IMR-90 (cell line): ENCODE data around the gene ATP4B. TPM values are rescaled to one million over a fixed set of nuclear protein-coding genes. Genes with fewer than 3 reads are reported as not detected.
A peak's percentile ranks its signal among the peaks of the same experiment; 100 is the strongest.

Experiments used
- ATAC-seq: fragments of 200-7000 bp; cut with Tn5 transposase; 2 replicates; pipeline ENCODE4 v1.9.1; 2020; ENCODE audit warnings: low read depth, mild to moderate bottlenecking, moderate library complexity
- BruUV-seq: library from RNA; stranded (reverse); fragments of 400-500 nt; replicated peaks from 2 replicates; lab custom pipeline; 2021; lab: Mats Ljungman, UMichigan
- CTCF ChIA-PET: fragments of 300-600 bp; formaldehyde crosslinking; extraction: SDS; loops from one replicate; lab custom pipeline; 2021; ENCODE audit warnings: antibody characterized with exemption; lab: Yijun Ruan, JAX
- POLR2A ChIA-PET: fragments of 300-600 bp; sonication (Branson Sonifier 250); formaldehyde crosslinking; loops from one replicate; lab custom pipeline; 2022; ENCODE audit warnings: antibody characterized with exemption; ENCODE audit not compliant: unreplicated experiment; lab: Charles Lee
- DNase-seq: peaks from one replicate; pipeline ENCODE4 v3.0.0; 2013
- H2AFZ ChIP-seq: replicated peaks from 2 replicates; pipeline ENCODE3; 2013; ENCODE audit warnings: low read length, mild to moderate bottlenecking; ENCODE audit not compliant: poor library complexity
- H2AK5ac ChIP-seq: 2 replicates; pipeline ENCODE4 v1.6.1; 2013; ENCODE audit warnings: low read depth, low read length, inconsistent platforms
- H2AK9ac ChIP-seq: replicated peaks from 2 replicates; pipeline ENCODE3; 2013; ENCODE audit warnings: mild to moderate bottlenecking, low read depth, low read length, moderate library complexity; ENCODE audit not compliant: poor library complexity
- H2BK120ac ChIP-seq: 2 replicates; pipeline ENCODE4 v1.6.1; 2013; ENCODE audit warnings: low read depth, low read length, inconsistent platforms
- H2BK15ac ChIP-seq: 3 replicates; pipeline ENCODE4 v1.6.1; 2013; ENCODE audit warnings: low read depth, low read length, inconsistent platforms
- H2BK20ac ChIP-seq: 2 replicates; pipeline ENCODE4 v1.6.1; 2013; ENCODE audit warnings: low read depth, mild to moderate bottlenecking, inconsistent platforms, low read length, moderate library complexity
- H2BK5ac ChIP-seq: 2 replicates; pipeline ENCODE4 v1.6.1; 2013; ENCODE audit warnings: mild to moderate bottlenecking, low read depth, low read length, inconsistent platforms; ENCODE audit not compliant: poor library complexity, severe bottlenecking
- H3K14ac ChIP-seq: replicated peaks from 2 replicates; pipeline ENCODE4 v1.6.1; 2013; ENCODE audit warnings: low read depth, low read length, inconsistent platforms
- H3K18ac ChIP-seq: 2 replicates; pipeline ENCODE4 v1.6.1; 2013; ENCODE audit warnings: low read depth, low read length, control low read depth
- H3K23ac ChIP-seq: 2 replicates; pipeline ENCODE4 v1.6.1; 2013; ENCODE audit warnings: low read depth, low read length, inconsistent platforms
- H3K27ac ChIP-seq: 2 replicates; pipeline ENCODE4 v1.5.1; 2013; ENCODE audit warnings: mild to moderate bottlenecking, control low read depth, low read length; ENCODE audit not compliant: insufficient read depth
- H3K27me3 ChIP-seq: 2 replicates; pipeline ENCODE4 v1.6.1; 2013; ENCODE audit warnings: low read length; ENCODE audit not compliant: control insufficient read depth, insufficient read depth
- H3K36me3 ChIP-seq: 2 replicates; pipeline ENCODE4 v1.6.1; 2013; ENCODE audit warnings: low read length, mixed read lengths; ENCODE audit not compliant: control insufficient read depth, insufficient read depth
- H3K4ac ChIP-seq: 2 replicates; pipeline ENCODE4 v1.6.1; 2013; ENCODE audit warnings: low read depth, low read length, inconsistent platforms
- H3K4me1 ChIP-seq: 2 replicates; pipeline ENCODE4 v1.6.1; 2013; ENCODE audit warnings: low read length, mixed read lengths; ENCODE audit not compliant: control insufficient read depth, insufficient read depth
- H3K4me2 ChIP-seq: 2 replicates; pipeline ENCODE4 v1.6.1; 2013; ENCODE audit warnings: low read depth, mild to moderate bottlenecking, control low read depth, low read length, moderate library complexity
- H3K4me3 ChIP-seq: 2 replicates; pipeline ENCODE4 v1.5.1; 2013; ENCODE audit warnings: low read depth, mild to moderate bottlenecking, control low read depth, low read length, moderate library complexity; ENCODE audit not compliant: insufficient read depth
- H3K56ac ChIP-seq: 2 replicates; pipeline ENCODE4 v1.6.1; 2013; ENCODE audit warnings: low read length, inconsistent platforms; ENCODE audit not compliant: insufficient read depth; ENCODE audit errors: extremely low read depth
- H3K79me1 ChIP-seq, 2 experiments: 2 replicates each; pipeline ENCODE4 v1.6.1; 2013; ENCODE audit warnings: low read length in 2 of 2, inconsistent platforms in 1 of 2, low read depth in 1 of 2
- H3K9ac ChIP-seq: 2 replicates; pipeline ENCODE4 v1.6.1; 2013; ENCODE audit warnings: low read depth, low read length, control low read depth
- H3K9me1 ChIP-seq: 2 replicates; pipeline ENCODE4 v1.6.1; 2013; ENCODE audit warnings: low read length, inconsistent platforms; ENCODE audit not compliant: insufficient read depth
- H3K9me3 ChIP-seq: 2 replicates; pipeline ENCODE4 v1.6.1; 2013; ENCODE audit warnings: low read length; ENCODE audit not compliant: control insufficient read depth, insufficient read depth
- H4K20me1 ChIP-seq: 2 replicates; pipeline ENCODE4 v1.6.1; 2013; ENCODE audit warnings: low read length, inconsistent platforms; ENCODE audit not compliant: insufficient read depth
- H4K5ac ChIP-seq: 2 replicates; pipeline ENCODE4 v1.6.1; 2013; ENCODE audit warnings: mild to moderate bottlenecking, low read depth, low read length, control low read depth
- H4K8ac ChIP-seq, 2 experiments: 2 replicates each; pipeline ENCODE4 v1.6.1; 2013; ENCODE audit warnings: low read depth in 2 of 2, low read length in 2 of 2, control low read depth in 1 of 2, inconsistent platforms in 1 of 2
- H4K91ac ChIP-seq: 2 replicates; pipeline ENCODE4 v1.6.1; 2013; ENCODE audit warnings: low read depth, low read length, inconsistent platforms; ENCODE audit not compliant: insufficient read depth
- MAFK ChIP-seq: IDR thresholded peaks from 2 replicates; pipeline ENCODE4 v1.6.1; 2012; ENCODE audit warnings: low read depth, low read length, improper control_type of control experiment
- MAZ ChIP-seq: IDR thresholded peaks from 2 replicates; pipeline ENCODE4 v1.6.1; 2012; ENCODE audit warnings: low read depth, mild to moderate bottlenecking, low read length, improper control_type of control experiment, moderate library complexity, borderline replicate concordance
- MXI1 ChIP-seq: IDR thresholded peaks from 2 replicates; pipeline ENCODE4 v1.6.1; 2012; ENCODE audit warnings: low read depth, mild to moderate bottlenecking, low read length, moderate library complexity, borderline replicate concordance
- RAD21 ChIP-seq: IDR thresholded peaks from 2 replicates; pipeline ENCODE4 v1.6.1; 2012; ENCODE audit warnings: low read length, improper control_type of control experiment
- RCOR1 ChIP-seq: IDR thresholded peaks from 2 replicates; pipeline ENCODE4 v1.6.1; 2012; ENCODE audit warnings: mild to moderate bottlenecking, low read length, improper control_type of control experiment; ENCODE audit not compliant: insufficient replicate concordance
- RFX5 ChIP-seq: IDR thresholded peaks from 2 replicates; pipeline ENCODE4 v1.8.0; 2012; ENCODE audit warnings: low read depth, mild to moderate bottlenecking, low read length, moderate library complexity
- USF2 ChIP-seq: fragments of 150-350 bp; IDR thresholded peaks from 2 replicates; pipeline ENCODE4 v1.6.1; 2017; ENCODE audit warnings: mild to moderate bottlenecking, antibody characterized with exemption, low read length, low read depth
- WGBS, 2 experiments: methylation state at CpG; one replicate each; pipeline versions ENCODE4 v1.1.5 to v1.1.7; 2013; ENCODE audit warnings: missing lambda C conversion rate in 2 of 2; ENCODE audit not compliant: insufficient read length in 1 of 2; ENCODE audit errors: extremely low coverage in 2 of 2; 5-methylcytosine and 5-hydroxymethylcytosine counted together
- dilution Hi-C: fragments of 300-500 bp; cut with HindIII; formaldehyde crosslinking; loops from one replicate; pipeline ENCODE4 v1.14.3; 2018; ENCODE audit warnings: low sequenced_read_pairs; ENCODE audit not compliant: unreplicated experiment
- in situ Hi-C: fragments of 300-500 bp; cut with MboI; formaldehyde crosslinking; loops from 3 replicates; pipeline ENCODE4 v1.14.3; 2019; ENCODE audit warnings: low sequenced_read_pairs, inconsistent platforms, mixed read lengths
- intact Hi-C: fragments of 100-400 bp; cut with micrococcal nuclease; formaldehyde crosslinking; loops from 2 replicates; pipeline ENCODE4 v1.10.0; 2022
- polyA plus RNA-seq, 3 experiments: library from polyadenylated mRNA; depleted of rRNA; stranded (reverse); fragments of >200 nt; gene quantifications; 2 replicates each; pipeline ENCODE4 v1.2.3, GENCODE V29; 2012; ENCODE audit warnings: low replicate concordance in 1 of 3
- total RNA-seq: library from RNA; depleted of rRNA; stranded (reverse); fragments of >200 nt; gene quantifications from 2 replicates; pipeline ENCODE4 v1.2.3, GENCODE V29; 2012
- TF ChIP-seq, protein P1 (sequence below): conservative IDR thresholded peaks from 2 replicates; pipeline ENCODE4 v1.5.1; 2012; ENCODE audit warnings: mild to moderate bottlenecking, low read depth, low read length, improper control_type of control experiment

The ATP4B gene
- total and polyA plus RNA-seq, 2 of the 4 experiments (the other 2 are of a cell fraction): not detected

- Histone ChIP-seq H3K9ac (no peak overlapping the region), H3K4me1 (peaks cover 9% of the 10 kb centered on the region), H2AFZ (no peak overlapping the region), H4K20me1 (peaks cover 91% of the 10 kb centered on the region), H2BK15ac (no peak overlapping the region), H2AK5ac (no peak overlapping the region), H2BK5ac (no peak overlapping the region), H2AK9ac (peak overlapping the region; percentile 28), H3K4me3 (no peak overlapping the region), H3K9me3 (no peaks in the 10 kb centered on the region), H3K56ac (no peak overlapping the region), H4K8ac (no peak overlapping the region), H3K27me3 (no peaks in the 10 kb centered on the region), H3K23ac (no peak overlapping the region), H2BK20ac (no peak overlapping the region), H4K5ac (no peak overlapping the region), H3K14ac (no peak overlapping the region), H4K91ac (no peak overlapping the region), H3K4me2 (no peak overlapping the region), H3K4ac (no peak overlapping the region), H2BK120ac (no peak overlapping the region), H3K79me1 (peaks cover 34 to 92% of the 10 kb centered on the region in 2 experiments), H3K27ac (no peak overlapping the region), H3K18ac (no peak overlapping the region), H3K36me3 (peaks cover 33% of the 10 kb centered on the region), H3K9me1 (peaks cover 45% of the 10 kb centered on the region)
- DNase-seq (no peak), ATAC-seq (no peak)
- intact Hi-C loops: no loop called here
- BruUV-seq: no TSS peak
- in situ Hi-C loops: no loop called here
- WGBS, 2 experiments: 94% methylated on average over 5 of the region's 5 CpGs; no CpG with 5 or more reads in 1 of the 2 experiments
- ChIA-PET CTCF (no interaction called here), POLR2A (no interaction called here)
- dilution Hi-C loops: no loop called here
- no peak for TF ChIP-seq USF2
- no peak for TF ChIP-seq MXI1
- no peak for TF ChIP-seq RAD21
- no peak for TF ChIP-seq RCOR1
- no peak for TF ChIP-seq RFX5
- TF ChIP-seq MAFK: no peak
- TF ChIP-seq, protein P1, sequence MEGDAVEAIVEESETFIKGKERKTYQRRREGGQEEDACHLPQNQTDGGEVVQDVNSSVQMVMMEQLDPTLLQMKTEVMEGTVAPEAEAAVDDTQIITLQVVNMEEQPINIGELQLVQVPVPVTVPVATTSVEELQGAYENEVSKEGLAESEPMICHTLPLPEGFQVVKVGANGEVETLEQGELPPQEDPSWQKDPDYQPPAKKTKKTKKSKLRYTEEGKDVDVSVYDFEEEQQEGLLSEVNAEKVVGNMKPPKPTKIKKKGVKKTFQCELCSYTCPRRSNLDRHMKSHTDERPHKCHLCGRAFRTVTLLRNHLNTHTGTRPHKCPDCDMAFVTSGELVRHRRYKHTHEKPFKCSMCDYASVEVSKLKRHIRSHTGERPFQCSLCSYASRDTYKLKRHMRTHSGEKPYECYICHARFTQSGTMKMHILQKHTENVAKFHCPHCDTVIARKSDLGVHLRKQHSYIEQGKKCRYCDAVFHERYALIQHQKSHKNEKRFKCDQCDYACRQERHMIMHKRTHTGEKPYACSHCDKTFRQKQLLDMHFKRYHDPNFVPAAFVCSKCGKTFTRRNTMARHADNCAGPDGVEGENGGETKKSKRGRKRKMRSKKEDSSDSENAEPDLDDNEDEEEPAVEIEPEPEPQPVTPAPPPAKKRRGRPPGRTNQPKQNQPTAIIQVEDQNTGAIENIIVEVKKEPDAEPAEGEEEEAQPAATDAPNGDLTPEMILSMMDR: no peak
- TF ChIP-seq MAZ: no peak
These were observed 46.0 kb downstream of the ATP4B start for GRCh38 chr13:113611996-113612395.
